GDM1 (cell line): ENCODE measurements around the gene FAM111B.
"Not testable (repeated sequence)": the region's sequence is repeated elsewhere in the genome, so short reads cannot be mapped to it uniquely, and the experiment has no call there.

Experiments used
- DNase-seq: peaks from one replicate; lab custom pipeline; 2025; lab: John Stamatoyannopoulos, UW

The FAM111B gene, protein sequence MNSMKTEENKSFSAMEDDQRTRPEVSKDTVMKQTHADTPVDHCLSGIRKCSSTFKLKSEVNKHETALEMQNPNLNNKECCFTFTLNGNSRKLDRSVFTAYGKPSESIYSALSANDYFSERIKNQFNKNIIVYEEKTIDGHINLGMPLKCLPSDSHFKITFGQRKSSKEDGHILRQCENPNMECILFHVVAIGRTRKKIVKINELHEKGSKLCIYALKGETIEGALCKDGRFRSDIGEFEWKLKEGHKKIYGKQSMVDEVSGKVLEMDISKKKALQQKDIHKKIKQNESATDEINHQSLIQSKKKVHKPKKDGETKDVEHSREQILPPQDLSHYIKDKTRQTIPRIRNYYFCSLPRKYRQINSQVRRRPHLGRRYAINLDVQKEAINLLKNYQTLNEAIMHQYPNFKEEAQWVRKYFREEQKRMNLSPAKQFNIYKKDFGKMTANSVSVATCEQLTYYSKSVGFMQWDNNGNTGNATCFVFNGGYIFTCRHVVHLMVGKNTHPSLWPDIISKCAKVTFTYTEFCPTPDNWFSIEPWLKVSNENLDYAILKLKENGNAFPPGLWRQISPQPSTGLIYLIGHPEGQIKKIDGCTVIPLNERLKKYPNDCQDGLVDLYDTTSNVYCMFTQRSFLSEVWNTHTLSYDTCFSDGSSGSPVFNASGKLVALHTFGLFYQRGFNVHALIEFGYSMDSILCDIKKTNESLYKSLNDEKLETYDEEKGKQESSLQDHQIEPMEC

DNA sequence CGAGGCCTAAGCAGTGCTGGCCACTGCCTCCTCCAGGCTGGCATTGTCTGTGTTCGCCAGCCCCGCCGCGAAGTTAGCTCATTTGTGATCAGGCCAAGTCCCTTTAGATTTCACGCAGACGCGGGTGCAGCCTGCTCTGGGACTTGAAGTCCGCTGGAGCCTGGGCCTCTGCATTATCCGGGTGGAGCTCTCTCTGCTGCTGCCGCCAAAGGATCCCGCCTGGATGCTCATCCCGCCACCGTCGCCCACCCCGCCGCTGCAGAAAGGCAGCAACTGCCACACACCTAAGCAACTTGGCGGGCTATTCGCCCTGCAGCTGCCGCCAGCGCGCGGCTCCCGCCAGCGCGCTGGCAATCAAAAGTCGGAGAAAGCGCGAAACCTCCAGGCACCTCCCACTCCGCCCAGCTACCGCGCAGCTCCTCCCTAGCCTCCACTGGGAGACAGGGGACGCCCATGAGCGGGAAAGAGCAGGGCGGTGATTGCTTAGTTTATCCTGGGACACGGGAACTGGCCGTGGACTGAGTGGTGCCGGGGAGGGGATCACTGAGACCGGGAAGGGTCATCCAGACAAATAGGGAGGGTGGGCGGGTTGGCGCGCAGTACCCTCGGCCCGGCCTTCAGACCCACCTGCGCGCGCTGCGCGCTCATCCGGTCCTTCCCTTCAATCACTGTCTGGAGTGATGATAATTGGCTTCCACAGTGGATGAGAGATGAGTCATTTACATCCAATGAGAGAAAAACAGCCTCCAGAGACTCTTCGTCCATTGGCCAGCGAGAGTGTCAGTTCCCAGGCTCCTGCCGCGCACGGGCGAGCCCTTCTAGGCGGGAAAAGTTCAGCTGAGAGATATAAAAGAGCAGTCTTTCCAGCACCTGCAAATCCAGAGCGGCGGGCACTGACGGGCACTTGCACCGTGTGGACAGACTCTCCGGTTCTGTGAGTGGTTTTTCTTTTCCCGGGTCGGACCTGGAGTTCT, at the start of gene FAM111B:
FAM111B (plus strand) TSS at position 875 of the 974 bp plus-strand sequence. CDS start 2,389 bp downstream, outside the sequence.
- no peak for DNase-seq

DNA sequence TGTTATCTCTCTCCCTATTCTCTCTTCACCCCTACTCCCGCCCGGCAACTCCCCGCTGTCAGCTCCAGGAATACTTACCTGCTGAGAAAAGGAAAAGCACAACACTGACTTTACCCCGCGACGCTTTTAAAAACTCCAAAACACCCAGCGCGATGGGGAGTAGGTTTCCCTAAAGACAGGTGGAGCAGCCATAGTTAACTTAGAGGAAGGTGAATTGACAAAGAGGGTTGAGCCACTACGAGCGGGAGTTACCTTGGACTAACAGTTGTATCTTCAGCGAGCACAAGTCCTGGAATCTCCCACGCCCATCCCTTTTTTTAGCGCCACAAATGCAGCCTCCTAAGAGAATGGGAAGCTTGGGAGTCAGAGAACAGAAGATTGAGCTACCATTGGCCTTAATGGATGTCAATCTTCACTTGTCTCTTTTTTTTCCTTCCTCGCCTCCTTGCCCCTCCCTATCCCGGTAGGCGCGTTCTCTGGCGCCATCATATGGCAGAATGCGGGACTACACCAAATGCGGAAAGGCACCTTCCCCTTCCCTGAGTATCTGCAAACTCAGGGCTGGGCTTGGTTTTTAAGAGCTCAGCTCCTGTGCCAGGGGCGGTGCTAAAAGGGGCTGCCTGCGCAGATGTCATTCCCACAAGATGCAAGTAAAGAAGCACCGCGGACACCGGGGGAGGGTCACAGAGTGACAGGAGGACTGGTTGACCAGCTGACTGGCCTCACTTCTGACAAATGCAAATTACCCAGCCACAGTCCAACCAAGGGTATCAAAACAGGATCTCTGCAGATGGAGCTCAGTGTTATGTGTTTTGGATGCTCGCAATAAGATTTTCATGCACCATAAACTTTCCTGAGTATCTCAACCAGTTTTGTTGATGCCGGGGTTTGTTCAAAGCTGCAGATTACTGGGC, 48.7 kb upstream of the FAM111B start:
- peak; percentile 80 for DNase-seq

DNA sequence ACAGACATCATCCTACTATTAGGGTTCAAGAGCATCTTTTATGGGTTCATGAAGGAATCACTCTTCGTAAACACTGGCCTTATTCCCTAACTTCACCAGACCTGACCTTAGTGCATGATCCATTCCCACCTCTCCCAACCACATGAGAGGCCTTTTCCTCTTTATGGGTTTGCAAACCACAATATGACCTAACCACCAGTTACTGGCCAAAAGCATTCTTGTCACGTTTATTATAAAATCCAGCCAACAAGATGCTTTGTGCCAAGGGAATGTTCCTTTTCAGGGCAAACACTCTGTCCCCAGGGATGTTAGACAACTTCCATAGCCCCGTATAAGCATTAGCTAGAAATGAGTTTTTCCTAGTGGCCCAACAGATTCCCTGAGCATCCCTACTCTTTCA, 46.9 kb upstream of the FAM111B start:
- not testable (repeated sequence) for DNase-seq

DNA sequence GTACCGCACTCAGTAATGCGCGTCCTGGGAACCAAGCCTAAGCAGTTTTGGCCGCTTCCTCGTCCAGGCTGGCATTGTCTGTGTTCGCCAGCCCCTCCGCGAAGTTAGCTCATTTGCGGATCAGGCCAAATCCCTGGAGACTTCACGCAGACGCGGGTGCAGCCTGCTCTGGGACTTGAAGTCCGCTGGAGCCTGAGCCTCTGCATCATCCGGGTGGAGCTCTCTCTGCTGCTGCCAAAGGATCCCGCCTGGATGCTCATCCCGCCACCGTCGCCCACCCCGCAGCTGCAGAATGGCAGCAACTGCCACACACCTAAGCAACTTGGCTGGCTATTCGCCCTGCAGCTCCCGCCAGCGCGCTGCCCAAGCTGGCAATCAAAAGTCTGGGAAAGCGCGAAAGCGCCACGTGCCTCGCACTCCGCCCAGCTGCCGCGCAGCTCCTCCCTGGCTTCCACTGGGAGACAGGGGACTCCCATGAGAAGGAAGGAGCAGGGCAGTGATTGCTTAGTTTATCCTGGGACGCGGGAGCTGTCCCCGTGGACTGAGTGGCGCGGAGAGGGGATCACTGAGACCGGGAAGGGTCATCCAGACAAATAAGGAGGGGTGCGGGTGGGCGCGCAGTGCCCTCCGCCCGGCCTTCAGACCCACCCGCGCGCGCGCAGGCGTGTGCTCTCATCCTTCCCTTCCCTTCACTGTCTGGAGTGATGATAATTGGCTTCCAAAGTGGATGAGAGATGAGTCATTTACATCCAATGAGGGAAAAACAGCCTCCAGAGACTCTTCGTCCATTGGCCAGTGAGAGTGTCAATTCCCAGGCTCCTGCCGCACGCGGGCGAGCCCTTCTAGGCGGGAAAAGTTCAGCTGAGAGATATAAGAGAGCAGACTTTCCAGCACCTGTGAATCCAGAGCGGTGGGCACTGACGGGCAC, 44.2 kb upstream of the FAM111B start:
- DNase-seq = no peak

DNA sequence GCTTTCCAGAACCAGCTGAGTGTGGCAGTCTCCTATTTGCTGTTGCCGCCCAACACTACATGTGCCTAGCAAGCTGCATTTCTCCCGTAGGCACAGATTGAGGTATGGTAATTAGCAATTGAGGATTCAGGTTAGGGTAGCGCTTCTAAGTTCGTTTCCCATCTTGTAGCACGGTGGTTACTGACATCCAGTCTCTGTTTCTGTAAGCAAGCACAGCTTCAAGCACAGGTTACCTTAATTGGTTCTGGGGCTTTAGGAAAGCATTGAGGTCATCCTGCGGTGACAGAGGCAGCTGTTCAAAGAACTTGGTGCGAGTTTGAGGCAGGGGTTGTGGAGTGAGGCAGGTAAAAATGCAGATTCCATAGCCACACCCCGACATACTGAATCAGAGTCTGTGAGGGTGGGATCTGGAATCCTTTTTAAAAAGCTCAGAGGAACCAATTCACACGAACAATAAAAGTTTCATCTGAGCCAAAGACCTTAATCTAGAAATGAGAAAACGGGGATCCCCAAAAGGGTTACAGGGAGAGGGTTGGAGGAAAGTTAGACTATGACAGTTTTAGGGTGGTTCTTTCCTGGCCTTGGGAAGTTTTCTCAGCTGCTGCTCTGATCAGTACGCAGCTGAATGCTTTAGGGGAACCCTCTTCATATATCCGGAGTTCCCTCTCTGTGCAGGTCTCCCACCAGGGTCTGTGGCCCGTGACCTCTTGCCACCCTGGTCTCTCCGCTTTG, 42.9 kb upstream of the FAM111B start:
- not testable (repeated sequence) for DNase-seq

DNA sequence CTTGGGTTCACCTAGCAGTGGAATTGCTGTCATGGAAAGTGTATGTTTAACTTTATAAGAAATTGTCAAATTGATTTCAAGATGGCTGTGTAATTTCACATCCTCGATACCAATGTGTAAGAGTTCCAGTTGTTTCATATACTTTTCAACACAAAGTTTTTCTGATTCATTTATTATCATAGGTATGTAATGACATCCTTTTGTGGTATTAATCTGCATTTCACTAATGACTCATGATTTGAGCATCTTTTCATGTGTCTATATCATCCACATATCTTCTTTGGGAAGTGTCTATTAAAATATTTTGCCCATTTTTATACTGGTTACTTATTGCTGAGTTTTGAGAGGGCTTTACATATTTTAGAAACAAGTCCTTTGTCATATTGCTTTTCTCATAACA, 38.0 kb upstream of the FAM111B start:
- no peak for DNase-seq

DNA sequence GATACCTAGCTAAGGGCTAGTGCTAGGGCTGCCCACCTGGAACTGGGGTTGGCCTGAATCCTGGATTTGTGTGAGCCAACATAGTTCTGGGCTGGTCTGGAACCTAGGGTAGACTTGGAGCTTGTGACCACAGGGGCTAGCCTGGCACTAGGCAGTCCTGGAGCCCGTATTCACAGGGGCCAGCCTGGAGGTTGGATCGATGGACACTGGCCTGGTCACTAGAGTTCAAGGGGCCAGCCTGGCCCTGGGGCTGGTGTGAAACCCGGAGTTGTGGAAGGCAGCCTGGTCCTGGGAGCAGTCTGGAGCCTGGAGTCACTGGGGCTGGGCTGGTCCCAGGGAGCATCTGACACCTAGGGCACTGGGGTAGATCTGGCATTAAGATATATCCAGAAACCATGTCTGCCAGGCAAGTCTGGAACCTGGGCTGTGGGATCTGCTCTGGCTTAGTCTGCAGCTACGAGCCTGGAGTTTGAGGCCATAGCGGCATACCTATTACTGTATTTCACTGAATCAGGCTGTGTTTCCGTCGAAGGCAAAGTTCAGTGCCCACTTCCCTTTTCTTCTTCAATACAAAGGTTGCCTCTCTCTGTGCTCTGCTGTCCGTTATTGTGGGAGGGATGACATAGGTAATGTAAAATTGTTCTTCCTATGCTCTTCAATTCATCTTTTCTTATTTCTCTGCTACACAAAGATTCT, 30.0 kb upstream of the FAM111B start:
- peak; percentile 32 for DNase-seq

DNA sequence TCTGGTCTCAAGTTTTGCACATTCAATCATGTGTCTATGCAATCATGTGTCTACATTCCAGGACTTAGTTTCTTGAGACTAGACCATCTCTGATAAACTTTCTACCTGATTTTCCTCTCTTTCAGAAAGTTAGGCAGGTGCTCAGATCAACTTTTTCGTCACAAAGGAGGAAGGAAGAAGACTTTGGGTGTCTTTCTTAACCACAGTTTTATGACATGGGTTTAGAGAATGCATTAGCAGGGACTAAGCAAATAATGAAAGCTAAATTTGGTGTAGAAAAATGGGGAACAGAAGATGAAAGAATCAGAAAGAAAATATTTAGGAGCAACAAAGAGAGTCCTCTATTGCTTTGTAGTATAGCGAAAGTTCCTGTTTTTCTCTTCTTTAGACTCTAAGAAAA, 28.6 kb upstream of the FAM111B start:
- no peak for DNase-seq

DNA sequence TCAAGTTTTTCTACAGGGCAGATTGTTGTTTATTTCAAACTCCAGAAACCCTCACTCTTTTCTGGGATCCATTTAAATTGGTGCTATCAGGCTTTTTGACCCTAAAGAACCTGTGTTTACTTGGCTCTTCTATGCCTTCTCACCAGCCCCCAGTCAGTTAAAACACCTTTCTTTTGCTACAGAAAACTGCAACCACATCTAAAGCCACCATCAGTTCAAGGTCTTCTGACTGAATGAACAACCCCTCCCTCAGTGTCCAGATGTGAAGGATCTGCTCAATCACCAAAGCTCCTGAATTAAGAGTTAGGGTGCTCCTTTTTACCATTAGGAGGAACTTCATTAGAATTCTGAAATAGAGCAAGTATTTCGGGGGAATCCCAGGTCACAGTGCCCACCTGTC, 28.0 kb upstream of the FAM111B start:
- DNase-seq = no peak

DNA sequence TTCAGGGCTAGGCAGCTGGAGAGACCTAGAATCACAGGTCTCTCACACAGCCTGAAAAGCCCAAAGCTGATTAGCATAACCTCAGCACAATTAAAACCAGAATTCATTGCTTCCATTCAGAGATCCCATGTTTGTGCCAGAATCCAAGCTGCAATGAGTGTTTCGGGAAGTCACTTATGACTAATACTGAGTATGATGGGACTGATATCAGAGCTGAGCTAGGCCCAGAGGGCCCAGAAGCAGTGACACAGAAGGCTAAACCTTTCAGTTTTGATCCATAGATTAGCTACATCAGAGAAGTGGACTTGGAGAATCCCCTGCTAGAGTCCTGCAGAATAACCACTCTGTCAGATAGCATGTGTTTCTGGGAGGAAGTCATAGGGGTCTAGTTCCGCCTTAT, 26.6 kb upstream of the FAM111B start:
- not testable (repeated sequence) for DNase-seq

DNA sequence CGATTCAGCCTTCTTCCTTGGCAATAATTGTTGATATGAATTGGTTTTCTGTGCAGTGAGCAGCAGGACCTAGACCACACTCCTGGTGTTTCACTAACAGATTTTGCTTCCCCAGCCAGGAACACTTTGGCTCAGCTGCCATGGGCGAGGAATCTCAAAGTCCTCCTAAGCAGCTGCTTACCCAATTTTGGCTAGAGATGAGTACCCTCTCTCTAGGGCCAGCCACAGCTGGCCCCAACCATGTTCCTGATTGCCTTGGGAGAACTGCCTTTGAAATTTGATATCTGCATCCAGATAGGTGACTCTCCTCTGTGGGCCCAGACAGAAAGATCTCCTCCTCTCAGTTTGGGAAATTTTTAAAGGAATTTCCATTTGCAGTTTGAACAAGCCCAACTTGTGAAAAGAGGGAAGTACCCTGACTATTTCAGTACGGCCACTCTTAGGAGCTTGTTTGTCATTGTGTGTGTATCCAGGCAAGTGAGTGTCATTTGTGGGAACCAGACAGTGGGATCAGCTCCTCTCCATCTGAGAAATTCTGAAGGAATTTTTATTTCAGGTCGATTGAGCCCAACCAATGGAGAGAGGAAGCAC, 25.5 kb upstream of the FAM111B start:
- DNase-seq = not testable (repeated sequence)

DNA sequence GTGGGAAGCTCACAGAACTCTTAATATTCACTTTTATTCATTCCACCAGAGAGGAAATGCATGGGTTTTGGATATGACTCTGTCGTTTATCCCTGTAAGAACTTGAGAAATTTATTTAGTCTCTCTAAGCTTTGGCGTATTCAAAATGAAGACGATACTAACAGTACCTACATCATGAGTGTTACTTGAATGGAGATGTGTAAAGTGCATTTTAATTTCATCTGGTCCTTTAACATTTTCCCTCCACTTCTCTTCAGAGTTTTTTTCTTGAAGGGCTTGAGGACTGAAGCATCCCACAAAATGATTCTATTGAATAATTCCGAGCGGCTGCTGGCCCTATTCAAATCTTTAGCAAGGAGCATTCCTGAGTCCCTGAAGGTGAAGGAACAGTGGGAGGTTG, 21.0 kb upstream of the FAM111B start, which contains the start of gene GLYATL1B:
GLYATL1B (plus strand) TSS at position 301 of the 400 bp plus-strand sequence; CDS start at position 301, 0 bp downstream.
- DNase-seq = not testable (repeated sequence)

DNA sequence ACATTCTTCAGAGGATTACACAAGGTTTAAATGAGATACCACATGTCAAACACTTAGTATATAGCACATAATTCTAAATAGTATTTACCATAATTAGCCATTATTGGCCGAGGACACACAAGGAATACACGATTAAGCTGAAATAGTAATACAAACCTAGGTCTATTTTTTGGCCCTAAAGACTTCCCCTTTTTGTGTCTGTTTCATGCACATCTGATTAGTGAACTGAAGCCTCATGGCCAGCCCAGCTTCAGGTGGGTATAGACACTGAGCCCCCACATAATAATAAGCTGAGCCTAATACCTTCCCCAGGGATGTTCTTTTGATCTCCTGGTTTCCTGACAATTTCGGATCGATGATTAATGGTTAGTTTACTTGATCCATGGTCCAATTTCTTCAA, 18.9 kb upstream of the FAM111B start:
- no peak for DNase-seq

DNA sequence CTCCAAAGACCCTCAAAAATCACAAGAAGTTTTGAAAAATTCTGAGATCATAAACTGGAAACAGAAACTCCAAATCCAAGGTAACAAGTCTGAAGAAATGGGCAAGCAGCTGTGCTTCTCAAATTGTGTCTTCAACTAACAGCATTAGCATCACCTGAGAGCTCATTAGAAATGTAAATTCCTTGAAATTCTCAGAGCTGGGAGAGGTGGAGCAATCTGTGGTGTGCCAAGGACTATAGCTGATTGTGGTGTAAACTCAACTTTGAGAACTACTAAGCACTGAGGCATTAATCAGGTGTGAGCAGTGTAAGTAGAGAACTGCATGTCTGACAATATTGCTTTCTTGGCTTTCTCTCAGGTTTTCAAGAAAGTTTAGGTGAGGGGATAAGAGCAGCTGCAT, 13.5 kb upstream of the FAM111B start:
- DNase-seq = not testable (repeated sequence)

DNA sequence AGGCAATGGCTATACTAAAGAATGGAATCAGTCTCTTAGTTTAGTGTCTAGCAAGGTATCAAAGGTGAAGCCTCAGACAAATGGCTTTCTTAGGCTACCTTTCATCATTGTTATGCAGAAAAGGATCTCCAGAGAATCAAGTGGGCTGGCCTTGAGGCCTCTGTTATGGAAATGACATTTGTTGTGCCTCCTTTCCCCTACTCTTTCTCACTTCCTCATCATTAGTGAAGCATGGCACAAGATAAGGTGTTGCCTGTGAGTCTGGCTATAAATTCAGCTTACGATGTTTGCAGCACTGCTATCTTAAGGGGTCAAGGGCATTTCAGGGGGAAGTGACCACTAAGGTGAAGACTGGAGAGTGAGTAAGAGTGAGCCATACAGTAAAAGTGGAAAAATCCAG, 11.8 kb upstream of the FAM111B start:
- not testable (repeated sequence) for DNase-seq

DNA sequence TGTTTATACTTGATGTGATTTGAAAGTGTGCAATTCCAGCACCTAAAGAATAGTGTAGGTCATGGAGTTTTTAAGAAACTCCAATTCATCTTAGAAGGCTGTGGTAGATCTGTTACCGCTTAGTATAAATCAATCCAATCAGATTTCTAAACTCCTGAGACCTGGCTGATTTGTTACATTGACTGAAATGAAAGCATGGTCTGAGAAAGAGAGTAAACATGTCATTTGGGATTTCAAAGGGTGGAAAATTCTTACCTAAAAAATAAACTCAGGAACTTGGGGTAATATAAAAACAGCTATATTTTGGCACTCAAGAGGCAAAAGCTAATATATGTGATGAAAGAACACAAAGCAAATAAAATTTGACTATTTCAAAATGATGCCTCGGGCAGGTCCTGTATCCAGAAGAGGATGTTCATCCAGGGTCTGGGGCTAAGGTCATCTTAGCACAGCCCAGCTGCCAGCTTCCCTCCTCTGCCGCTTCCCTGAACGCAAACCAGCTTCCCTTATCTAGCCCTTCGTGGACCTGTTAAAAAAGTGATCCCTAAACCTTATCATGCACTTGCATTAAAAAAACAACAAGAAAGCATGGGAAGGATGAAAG, 11.0 kb upstream of the FAM111B start:
- not testable (repeated sequence) for DNase-seq

DNA sequence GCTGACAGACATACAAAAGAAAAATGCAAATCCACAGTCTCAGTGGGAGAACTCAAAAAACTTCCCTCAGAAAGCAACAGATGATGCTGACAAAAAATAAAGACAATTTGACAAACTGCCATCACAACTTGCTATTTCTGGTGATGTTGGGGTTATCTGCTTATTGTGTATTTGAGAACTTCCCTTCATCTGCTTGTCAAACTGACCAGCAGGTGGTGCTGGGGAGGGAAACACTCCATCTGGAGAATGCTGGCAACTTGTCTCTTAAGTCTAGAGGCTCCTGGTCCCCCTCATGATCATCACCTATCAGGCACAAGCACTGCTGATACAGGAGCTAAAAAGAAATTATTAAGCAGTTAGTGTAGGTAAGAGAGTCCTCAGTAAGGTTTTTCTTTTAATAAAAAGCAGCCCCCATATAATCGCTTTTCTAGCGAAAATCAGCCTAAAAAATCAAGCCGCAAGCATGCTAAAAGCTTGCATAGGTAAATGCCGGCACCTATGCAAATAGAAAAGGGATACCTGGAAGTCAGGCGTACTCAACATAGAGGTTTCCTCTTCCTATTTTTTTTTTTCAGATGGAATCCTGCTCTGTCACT, 9.8 kb upstream of the FAM111B start:
- peak; percentile 24 for DNase-seq
